ENCODE results near the gene PHF20. TPM values are rescaled to one million over a fixed set of nuclear protein-coding genes. Genes with fewer than 3 reads are reported as not detected.
"Not testable (repeated sequence)": the region's sequence is repeated elsewhere in the genome, so short reads cannot be mapped to it uniquely, and the experiment has no call there.

PHF20 gene
- total RNA-seq, 1 experiment from 2014 or later, result 24.1 TPM

DNA sequence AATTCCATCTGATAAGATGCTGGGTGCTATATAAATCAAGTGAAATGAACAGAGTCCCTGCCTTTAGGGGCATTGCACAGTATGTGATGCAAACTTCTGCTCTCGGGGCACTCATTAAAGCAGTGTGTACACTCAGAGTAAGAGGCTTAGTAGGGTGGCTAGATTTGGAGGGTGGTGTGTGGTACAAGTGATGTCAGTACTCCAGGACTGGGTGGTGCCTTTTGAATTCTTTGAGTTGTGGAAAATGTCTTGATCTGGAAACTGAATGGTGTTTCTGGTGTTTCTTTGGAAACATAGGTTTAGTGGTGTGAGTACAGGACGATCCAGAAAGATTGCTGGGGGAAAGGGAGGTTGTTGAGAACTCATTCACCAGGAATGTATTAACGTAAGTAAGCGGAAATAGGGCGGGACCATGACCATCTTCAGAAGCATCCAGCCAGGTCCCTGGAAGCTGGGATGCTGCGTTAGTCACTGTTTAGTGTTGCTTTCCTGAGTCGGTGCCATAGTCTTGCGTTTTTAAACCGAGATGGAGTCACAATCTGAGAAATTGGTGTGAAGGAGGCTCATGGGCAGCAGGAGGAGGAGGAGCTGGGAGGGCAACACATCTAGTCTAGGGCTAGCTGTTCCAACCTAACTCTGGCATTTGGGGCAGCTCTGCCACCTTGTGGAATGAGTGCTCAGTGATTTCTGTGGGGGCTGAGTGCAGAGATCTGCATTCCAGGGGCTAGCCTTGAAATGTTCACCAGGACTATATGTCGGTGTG is 112.1 kb downstream of the PHF20 start:
- Histone ChIP-seq H3K27ac (peak overlapping the region; percentile 98), H3K27me3 (replicated peaks) (no peaks in the 10 kb centered on the region), H3K36me3 (no peaks in the 10 kb centered on the region), H3K4me3 (peak overlapping the region; percentile 16), H3K9me3 (replicated peaks) (no peaks in the 10 kb centered on the region), H3K4me1 (replicated peaks) (peaks cover 33% of the 10 kb centered on the region)
- DNase-seq (ENCODE audit: low read depth in 1 of 2, low spot score in 2 of 2), result peak; percentile 94 to 96

DNA sequence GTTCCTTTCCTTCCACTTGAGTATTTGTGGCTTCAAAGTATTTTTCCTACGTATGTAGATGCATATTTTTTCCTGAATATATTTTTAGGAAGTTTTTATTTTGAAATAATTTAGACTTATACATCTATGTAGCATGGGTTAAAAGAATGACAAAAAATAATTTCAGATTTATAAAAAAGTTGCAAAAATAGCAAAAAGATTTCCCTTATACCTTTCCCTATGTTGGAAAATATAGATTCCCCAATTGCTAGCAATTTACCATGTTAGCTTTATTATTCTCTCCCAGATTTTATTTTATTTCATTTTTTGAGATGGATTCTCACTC is 112.7 kb downstream of the PHF20 start:
- peak overlapping the region; percentile 16 for H3K4me3 ChIP-seq
- H3K27ac ChIP-seq, result peak overlapping the region; percentile 98
- no peaks in the 10 kb centered on the region for H3K27me3 ChIP-seq (replicated peaks)
- H3K4me1 ChIP-seq (replicated peaks), result peaks cover 33% of the 10 kb centered on the region
- no peaks in the 10 kb centered on the region for H3K9me3 ChIP-seq (replicated peaks)
- no peak for DNase-seq (ENCODE audit: low read depth in 1 of 2, low spot score in 2 of 2)
- no peaks in the 10 kb centered on the region for H3K36me3 ChIP-seq

- H3K27ac ChIP-seq, result peak overlapping the region; percentile 98; the same call in 1 of the 2 replicates
- no peak for DNase-seq (ENCODE audit: low read depth in 1 of 2, low spot score in 2 of 2)
- no peaks in the 10 kb centered on the region for H3K36me3 ChIP-seq
- no peaks in the 10 kb centered on the region for H3K9me3 ChIP-seq (replicated peaks)
- H3K27me3 ChIP-seq (replicated peaks), result no peaks in the 10 kb centered on the region
- H3K4me3 ChIP-seq, result no peak overlapping the region
- peaks cover 33% of the 10 kb centered on the region for H3K4me1 ChIP-seq (replicated peaks)
Measured at GRCh38 chr20:35885212-35885611, 113.4 kb downstream of the PHF20 start.

DNA sequence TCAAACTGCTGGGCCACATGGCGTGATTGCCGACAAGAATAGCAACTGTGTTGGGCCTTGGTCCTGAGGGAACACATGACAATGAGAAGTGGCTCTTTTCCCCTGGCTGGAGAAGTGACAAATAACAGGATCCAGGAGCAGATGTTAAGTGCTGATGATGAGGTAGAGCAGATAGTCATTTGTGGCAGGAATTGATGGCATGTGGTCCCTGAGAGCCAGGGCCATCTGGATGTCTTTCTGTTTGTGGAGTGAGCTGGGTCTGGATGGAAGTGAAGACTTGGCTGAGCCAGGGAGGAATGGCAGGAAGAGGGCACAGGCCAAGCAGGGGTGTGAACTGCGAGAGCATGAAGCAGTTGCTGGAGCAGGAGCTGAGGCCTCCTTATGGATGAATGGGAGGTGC is 114.7 kb downstream of the PHF20 start:
- Histone ChIP-seq H3K36me3 (no peaks in the 10 kb centered on the region), H3K27me3 (replicated peaks) (no peaks in the 10 kb centered on the region), H3K4me3 (no peak overlapping the region), H3K4me1 (replicated peaks) (peaks cover 33% of the 10 kb centered on the region), H3K9me3 (replicated peaks) (no peaks in the 10 kb centered on the region), H3K27ac (no peak overlapping the region)
- DNase-seq (ENCODE audit: low read depth in 1 of 2, low spot score in 2 of 2), result no peak

- Histone ChIP-seq H3K27ac (no peak overlapping the region), H3K4me1 (replicated peaks) (peaks cover 23% of the 10 kb centered on the region), H3K27me3 (replicated peaks) (no peaks in the 10 kb centered on the region), H3K36me3 (no peaks in the 10 kb centered on the region), H3K9me3 (replicated peaks) (no peaks in the 10 kb centered on the region), H3K4me3 (no peak overlapping the region)
- no peak for DNase-seq (ENCODE audit: low read depth in 1 of 2, low spot score in 2 of 2)
Measured at GRCh38 chr20:35887393-35888064, 115.7 kb downstream of the PHF20 start.

GRCh38 chr20:35888657-35889056 is 116.8 kb downstream of the PHF20 start:
- H3K27ac ChIP-seq, result no peak overlapping the region
- H3K27me3 ChIP-seq (replicated peaks), result no peaks in the 10 kb centered on the region
- DNase-seq (ENCODE audit: low read depth in 1 of 2, low spot score in 2 of 2), result no peak
- no peak overlapping the region for H3K4me3 ChIP-seq
- H3K4me1 ChIP-seq (replicated peaks), result peaks cover 12% of the 10 kb centered on the region
- no peaks in the 10 kb centered on the region for H3K36me3 ChIP-seq
- no peaks in the 10 kb centered on the region for H3K9me3 ChIP-seq (replicated peaks)

DNA sequence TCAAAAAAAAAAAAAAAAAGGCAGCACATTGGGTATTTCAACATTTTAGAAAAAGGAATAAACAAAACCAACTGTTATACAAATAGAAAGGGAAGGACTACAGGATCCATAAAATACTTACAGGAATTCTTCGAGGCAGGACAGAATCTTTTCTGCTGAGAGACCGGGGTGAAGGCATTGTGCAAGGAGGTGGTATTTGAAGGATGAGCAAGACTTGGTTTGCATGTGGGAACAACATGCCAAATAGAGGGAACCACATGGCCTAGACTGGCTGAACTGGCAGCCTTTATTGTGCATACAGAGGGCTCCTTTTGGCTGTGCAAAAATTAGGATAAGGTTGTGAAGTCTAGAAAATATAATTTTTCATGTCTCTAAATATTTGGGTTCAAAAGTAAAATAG is 119.6 kb downstream of the PHF20 start:
- no peaks in the 10 kb centered on the region for H3K4me1 ChIP-seq (replicated peaks)
- DNase-seq (ENCODE audit: low read depth in 1 of 2, low spot score in 2 of 2), result no peak
- no peak overlapping the region for H3K27ac ChIP-seq
- H3K27me3 ChIP-seq (replicated peaks), result no peaks in the 10 kb centered on the region
- no peak overlapping the region for H3K4me3 ChIP-seq
- H3K9me3 ChIP-seq (replicated peaks), result no peaks in the 10 kb centered on the region
- peaks cover 5% of the 10 kb centered on the region; the same call in 1 of the 2 replicates for H3K36me3 ChIP-seq

DNA sequence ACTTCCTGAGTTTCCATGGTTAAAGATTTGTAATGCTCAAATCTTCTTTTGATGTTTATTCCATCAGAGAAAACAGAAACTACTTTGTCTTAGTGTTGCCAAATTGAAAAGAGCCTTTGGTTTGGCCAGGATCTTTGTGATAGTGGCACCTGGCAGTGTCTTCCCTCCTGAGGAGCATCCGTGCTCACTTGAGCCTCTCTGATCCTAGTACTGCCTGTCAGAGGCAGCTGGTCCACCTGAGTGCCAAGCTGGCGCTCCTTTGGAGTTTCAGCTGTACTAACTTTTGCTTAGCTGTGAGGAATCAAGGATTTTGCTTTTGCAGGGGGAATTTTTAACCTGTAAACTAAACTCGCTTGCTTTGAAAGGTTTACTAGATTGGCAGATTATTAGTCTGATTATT is 121.1 kb downstream of the PHF20 start:
- Histone ChIP-seq H3K27ac (no peak overlapping the region), H3K4me1 (replicated peaks) (no peaks in the 10 kb centered on the region), H3K4me3 (no peak overlapping the region), H3K27me3 (replicated peaks) (no peaks in the 10 kb centered on the region), H3K36me3 (peaks cover 5% of the 10 kb centered on the region; the same call in 1 of the 2 replicates), H3K9me3 (replicated peaks) (no peaks in the 10 kb centered on the region)
- DNase-seq (ENCODE audit: low read depth in 1 of 2, low spot score in 2 of 2), result no peak

- Histone ChIP-seq H3K36me3 (peaks cover 7% of the 10 kb centered on the region; the same call in 1 of the 2 replicates), H3K27ac (no peak overlapping the region), H3K4me1 (replicated peaks) (no peaks in the 10 kb centered on the region), H3K27me3 (replicated peaks) (no peaks in the 10 kb centered on the region), H3K4me3 (no peak overlapping the region), H3K9me3 (replicated peaks) (no peaks in the 10 kb centered on the region)
- DNase-seq (ENCODE audit: low read depth in 1 of 2, low spot score in 2 of 2), result no peak
Measured at GRCh38 chr20:35893942-35894341, 122.1 kb downstream of the PHF20 start.

- DNase-seq (ENCODE audit: low read depth in 1 of 2, low spot score in 2 of 2); H3K27me3 ChIP-seq (replicated peaks): not testable (repeated sequence)
Measured at GRCh38 chr20:35895516-35895915, 123.7 kb downstream of the PHF20 start.

GRCh38 chr20:35899064-35899463 is 127.2 kb downstream of the PHF20 start:
- no peak overlapping the region for H3K4me3 ChIP-seq
- peaks cover 25% of the 10 kb centered on the region for H3K36me3 ChIP-seq
- peaks cover 13% of the 10 kb centered on the region for H3K4me1 ChIP-seq (replicated peaks)
- H3K27ac ChIP-seq, result no peak overlapping the region
- no peaks in the 10 kb centered on the region for H3K27me3 ChIP-seq (replicated peaks)
- DNase-seq (ENCODE audit: low read depth in 1 of 2, low spot score in 2 of 2), result no peak
- no peaks in the 10 kb centered on the region for H3K9me3 ChIP-seq (replicated peaks)

More at GRCh38 chr20:35895516-35895915, 123.7 kb downstream of the PHF20 start:
- H3K27ac ChIP-seq; H3K9me3 ChIP-seq (replicated peaks); H3K4me3 ChIP-seq; H3K4me1 ChIP-seq (replicated peaks): not testable (repeated sequence)
- peaks cover 19% of the 10 kb centered on the region for H3K36me3 ChIP-seq

- 0 out of 2 replicates have a peak overlapping the region, but pooled peaks have one; percentile 7 for H3K27ac ChIP-seq
- not testable (repeated sequence) for H3K9me3 ChIP-seq (replicated peaks); H3K4me3 ChIP-seq; H3K27me3 ChIP-seq (replicated peaks); DNase-seq (ENCODE audit: low read depth in 1 of 2, low spot score in 2 of 2)
- peaks cover 33% of the 10 kb centered on the region for H3K36me3 ChIP-seq
- H3K4me1 ChIP-seq (replicated peaks), result peaks cover 13% of the 10 kb centered on the region
Measured at GRCh38 chr20:35901230-35901629, 129.4 kb downstream of the PHF20 start.

DNA sequence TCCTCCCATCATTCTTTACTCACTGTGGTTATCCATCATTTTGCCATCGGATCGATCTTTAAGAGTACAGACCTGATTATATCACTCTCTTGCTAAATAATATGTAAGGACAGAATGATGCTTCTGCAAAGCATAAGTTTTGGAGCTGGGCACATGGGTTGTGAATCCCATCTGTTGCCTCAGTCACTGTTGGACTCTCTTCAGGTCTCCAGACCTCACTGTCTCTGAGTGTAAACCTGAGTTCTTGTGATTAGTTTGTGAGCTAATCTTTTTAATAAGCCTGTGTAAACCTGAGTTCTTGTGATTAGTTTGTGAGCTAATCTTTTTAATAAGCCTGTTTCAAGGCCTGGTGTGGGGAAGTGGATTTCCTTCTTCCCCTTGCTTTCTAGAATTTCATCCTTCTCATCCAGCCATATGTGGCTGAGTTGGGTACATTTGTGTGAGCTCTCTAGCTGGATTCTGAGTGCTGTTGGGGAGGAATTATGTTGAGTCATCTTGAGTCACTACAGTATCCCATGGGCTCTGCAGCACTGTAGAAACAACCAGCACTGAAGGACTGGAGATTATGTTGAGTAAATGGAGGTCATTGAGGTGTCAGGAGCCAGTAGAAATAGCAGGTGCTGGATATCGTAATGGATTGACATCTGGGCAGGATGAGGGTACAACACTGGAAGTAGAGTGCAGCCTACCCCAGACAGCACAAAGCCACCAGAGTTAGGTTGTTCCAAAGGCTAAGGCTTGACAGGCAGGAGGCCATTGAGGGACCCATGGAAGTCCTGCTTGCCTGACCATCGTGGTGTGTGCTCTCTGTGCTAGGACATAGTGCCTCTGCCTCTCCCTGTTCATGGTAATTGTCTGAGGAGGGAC is 130.1 kb downstream of the PHF20 start:
- Histone ChIP-seq H3K36me3 (peaks cover 33% of the 10 kb centered on the region), H3K27me3 (replicated peaks) (no peaks in the 10 kb centered on the region), H3K4me1 (replicated peaks) (peaks cover 13% of the 10 kb centered on the region), H3K4me3 (no peak overlapping the region), H3K9me3 (replicated peaks) (no peaks in the 10 kb centered on the region), H3K27ac (0 out of 2 replicates have a peak overlapping the region, but pooled peaks have one; percentile 7)
- peak in 1 of 2 experiments; percentile 39 for DNase-seq (ENCODE audit: low read depth in 1 of 2, low spot score in 2 of 2)

Measured in SJSA1 (cell line).